IPS DF 6.9 (cell line): ENCODE results near the gene MLX.
"Not testable (repeated sequence)": the region's sequence is repeated elsewhere in the genome, so short reads cannot be mapped to it uniquely, and the experiment has no call there.

ENCODE experiments used
- DNase-seq: peaks from one replicate; pipeline ENCODE4 v3.0.0-alpha.2; 2013; ENCODE audit warnings: low read depth, low spot score
- H3K27ac ChIP-seq: one replicate; pipeline ENCODE4 v1.5.1; 2013; ENCODE audit warnings: low read length, control low read depth
- H3K27me3 ChIP-seq: 2 replicates; pipeline ENCODE4 v1.6.1; 2013; ENCODE audit warnings: mild to moderate bottlenecking, low read length; ENCODE audit not compliant: control insufficient read depth, insufficient read depth
- H3K36me3 ChIP-seq: 2 replicates; pipeline ENCODE4 v1.6.1; 2013; ENCODE audit warnings: low read length; ENCODE audit not compliant: control insufficient read depth, insufficient read depth
- H3K4me1 ChIP-seq: 2 replicates; pipeline ENCODE4 v1.6.1; 2013; ENCODE audit warnings: low read length; ENCODE audit not compliant: control insufficient read depth, insufficient read depth
- H3K4me3 ChIP-seq: 2 replicates; pipeline ENCODE4 v1.5.1; 2013; ENCODE audit warnings: mild to moderate bottlenecking, low read length
- H3K9me3 ChIP-seq: 2 replicates; pipeline ENCODE4 v1.6.1; 2013; ENCODE audit warnings: low read length, inconsistent platforms; ENCODE audit not compliant: control insufficient read depth, insufficient read depth
- WGBS: extraction: QIAGEN DNeasy Blood & Tissue Kit; methylation state at CpG from one replicate; pipeline ENCODE4 v1.1.7; 2013; ENCODE audit warnings: mixed read lengths, missing lambda C conversion rate; ENCODE audit not compliant: insufficient read length, insufficient coverage; 5-methylcytosine and 5-hydroxymethylcytosine counted together

Gene MLX

GRCh38 chr17:42608305-42609181, 41.6 kb downstream of the MLX start:
- Histone ChIP-seq H3K4me1 (peaks cover 1% of the 10 kb centered on the region; the same call in 1 of the 2 replicates), H3K27ac (no peak overlapping the region), H3K36me3 (peaks cover 12% of the 10 kb centered on the region), H3K9me3 (peaks cover 1% of the 10 kb centered on the region; the same call in 1 of the 2 replicates), H3K4me3 (peak overlapping the region; percentile 83), H3K27me3 (no peaks in the 10 kb centered on the region; the same call in 1 of the 2 replicates)
- WGBS = no CpG with 5 or more reads among the region's 30 CpGs
- DNase-seq = no peak

DNA sequence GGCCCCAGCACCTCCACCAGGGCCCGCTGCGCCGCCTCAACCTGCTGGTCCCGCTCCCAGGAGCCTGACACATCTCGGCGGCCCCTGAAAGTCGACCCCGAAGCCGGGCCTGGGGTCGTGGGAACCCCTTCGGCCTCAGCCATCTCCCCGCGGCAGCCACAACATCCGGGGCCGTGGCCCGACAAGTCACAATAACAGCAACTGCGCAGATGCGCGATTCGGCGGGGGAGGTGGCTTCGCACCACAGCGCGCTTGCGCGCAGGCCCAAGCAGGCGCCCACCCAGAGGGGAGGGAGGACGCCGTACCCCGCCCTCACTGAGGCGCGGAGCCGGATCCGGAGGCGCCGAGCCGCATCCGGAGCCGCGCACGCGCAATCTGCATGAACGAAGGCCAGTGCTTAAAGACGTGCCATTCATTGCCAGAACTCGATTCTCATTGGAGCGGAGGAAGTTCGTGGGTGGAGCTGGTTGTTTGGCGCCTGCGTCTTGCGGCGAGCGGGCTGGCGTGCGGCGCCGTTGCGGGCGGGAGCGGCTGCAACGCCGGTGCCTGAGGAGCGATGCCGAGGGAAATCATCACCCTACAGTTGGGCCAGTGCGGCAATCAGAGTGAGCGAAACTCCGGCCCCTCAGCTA, 42.4 kb downstream of the MLX start, which contains the start of the genes RETREG3 and TUBG1:
Gene RETREG3, minus strand, starts transcription at position 193 of the 632 bp plus-strand sequence. Its CDS starts 50 bp downstream, at position 143.
Gene TUBG1, plus strand, starts transcription at position 502 of the 632 bp plus-strand sequence. Its CDS starts 55 bp downstream, at position 557.
- Histone ChIP-seq H3K27ac (no peak within 1 kb of the TSS), H3K36me3 (peaks cover 19% of the 10 kb centered on the region), H3K4me3 (peak within 1 kb of the TSS; percentile 97), H3K9me3 (peaks cover 1% of the 10 kb centered on the region; the same call in 1 of the 2 replicates), H3K27me3 (no peaks in the 10 kb centered on the region; the same call in 1 of the 2 replicates), H3K4me1 (peaks cover 1% of the 10 kb centered on the region; the same call in 1 of the 2 replicates)
- DNase-seq = peak; percentile 97
- no CpG with 5 or more reads among the region's 66 CpGs for WGBS

DNA sequence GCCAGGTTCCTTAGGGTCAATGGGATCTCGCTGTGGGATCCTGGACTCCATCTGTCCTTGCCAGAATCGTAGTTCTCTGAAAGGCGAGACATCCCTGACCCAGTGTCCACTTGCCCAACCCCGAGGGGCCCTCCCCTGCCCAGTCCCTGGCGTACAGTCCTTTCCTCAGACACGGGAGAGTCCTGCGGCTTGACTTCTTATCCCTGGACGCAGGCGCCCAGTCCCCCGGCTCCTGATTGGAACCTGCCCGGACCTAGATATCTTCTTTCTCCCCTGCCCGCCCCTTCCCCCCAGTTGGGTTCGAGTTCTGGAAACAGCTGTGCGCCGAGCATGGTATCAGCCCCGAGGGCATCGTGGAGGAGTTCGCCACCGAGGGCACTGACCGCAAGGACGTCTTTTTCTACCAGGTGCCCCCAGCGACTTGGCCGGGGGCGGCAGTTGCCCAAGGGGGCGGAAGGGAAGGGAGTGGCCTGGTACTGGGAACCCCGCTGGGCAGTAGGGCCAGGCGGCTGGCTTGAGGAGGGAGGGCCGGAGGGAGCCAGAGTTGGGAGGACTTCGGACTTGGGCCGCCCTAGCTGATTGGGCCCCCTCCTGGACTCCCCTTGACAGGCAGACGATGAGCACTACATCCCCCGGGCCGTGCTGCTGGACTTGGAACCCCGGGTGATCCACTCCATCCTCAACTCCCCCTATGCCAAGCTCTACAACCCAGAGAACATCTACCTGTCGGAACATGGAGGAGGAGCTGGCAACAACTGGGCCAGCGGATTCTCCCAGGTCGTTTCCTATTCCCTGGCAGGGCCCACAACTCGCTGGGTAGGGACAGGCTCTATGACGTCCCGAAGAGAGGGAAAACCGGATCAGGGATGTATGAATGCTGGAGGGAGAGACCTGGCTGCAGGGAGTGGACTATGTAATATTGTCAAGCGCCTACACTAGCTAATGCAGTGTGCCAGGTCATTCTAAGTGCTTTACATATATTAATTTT, 43.2 kb downstream of the MLX start:
- peaks cover 27% of the 10 kb centered on the region for H3K36me3 ChIP-seq
- H3K4me3 ChIP-seq = peak overlapping the region; percentile 97
- not testable (repeated sequence) for H3K27me3 ChIP-seq, DNase-seq, H3K9me3 ChIP-seq, H3K4me1 ChIP-seq, H3K27ac ChIP-seq
- WGBS = no CpG with 5 or more reads among the region's 42 CpGs

DNA sequence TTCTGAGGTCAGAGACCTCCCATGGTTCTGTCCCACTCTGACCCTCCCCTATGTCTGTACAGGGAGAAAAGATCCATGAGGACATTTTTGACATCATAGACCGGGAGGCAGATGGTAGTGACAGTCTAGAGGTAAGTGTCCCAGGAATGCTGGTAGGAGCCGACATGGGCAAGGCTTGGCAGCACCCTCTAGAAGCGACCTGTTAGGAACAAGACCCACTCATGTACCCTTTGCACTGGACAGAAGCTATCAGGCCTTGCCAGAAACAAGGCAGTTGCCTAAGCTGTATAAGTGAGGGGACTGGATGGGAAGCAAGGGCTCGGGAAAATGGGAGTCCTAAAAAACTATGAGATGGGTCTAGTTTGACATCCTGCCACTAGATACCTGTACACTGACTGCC, 45.1 kb downstream of the MLX start:
- H3K36me3 ChIP-seq = peaks cover 34% of the 10 kb centered on the region
- WGBS = no CpG with 5 or more reads among the region's 4 CpGs
- no peak overlapping the region for H3K4me3 ChIP-seq
- peaks cover 1% of the 10 kb centered on the region; the same call in 1 of the 2 replicates for H3K9me3 ChIP-seq
- H3K4me1 ChIP-seq = peaks cover 1% of the 10 kb centered on the region; the same call in 1 of the 2 replicates
- no peak for DNase-seq
- H3K27me3 ChIP-seq = no peaks in the 10 kb centered on the region; the same call in 1 of the 2 replicates
- H3K27ac ChIP-seq = no peak overlapping the region

DNA sequence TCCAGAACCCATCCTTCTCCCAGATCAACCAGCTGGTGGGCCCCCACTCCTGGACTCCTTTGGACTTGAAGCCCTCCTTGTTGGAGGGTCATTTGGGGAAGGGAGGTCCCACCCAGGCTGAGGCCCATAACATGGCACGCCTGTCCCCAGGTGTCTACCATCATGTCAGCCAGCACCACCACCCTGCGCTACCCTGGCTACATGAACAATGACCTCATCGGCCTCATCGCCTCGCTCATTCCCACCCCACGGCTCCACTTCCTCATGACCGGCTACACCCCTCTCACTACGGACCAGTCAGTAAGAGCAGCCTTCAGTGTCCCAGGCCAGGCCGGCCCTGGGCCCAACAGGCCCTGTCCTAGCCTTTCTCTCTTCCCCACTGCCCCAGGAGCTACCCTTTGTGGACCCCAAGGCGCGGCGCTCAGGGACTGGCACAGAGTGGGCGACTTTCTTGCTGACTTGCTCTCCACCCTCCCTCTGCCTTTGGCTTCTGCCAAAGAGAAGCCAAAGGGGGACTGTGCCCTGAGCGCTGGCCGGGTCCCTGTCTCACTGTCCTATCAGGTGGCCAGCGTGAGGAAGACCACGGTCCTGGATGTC, 46.9 kb downstream of the MLX start:
- no peak for DNase-seq

DNA sequence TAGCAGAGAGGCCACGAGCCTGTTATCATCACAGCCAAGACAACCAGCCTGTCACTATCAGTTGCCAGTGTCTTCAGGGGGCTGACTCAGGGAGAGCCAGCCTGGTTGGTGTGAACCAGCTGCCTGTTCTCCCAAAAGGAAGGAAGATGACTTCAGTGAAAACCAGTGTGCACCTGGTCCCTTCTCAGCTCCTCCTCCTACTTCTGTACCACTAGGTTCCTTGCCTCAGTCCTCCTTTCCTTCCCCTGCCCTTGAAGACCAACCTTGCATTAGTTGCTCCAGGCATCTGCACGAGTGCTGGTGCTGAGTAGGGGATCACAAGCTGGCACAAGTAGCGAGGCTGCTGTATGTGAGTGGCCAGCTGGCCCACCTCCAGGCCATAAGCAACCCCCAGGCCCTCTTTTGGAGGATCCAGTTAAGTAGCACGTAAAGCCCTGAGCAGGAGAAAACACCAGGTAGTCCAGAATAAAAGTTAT, 51.1 kb downstream of the MLX start:
- H3K9me3 ChIP-seq = no peaks in the 10 kb centered on the region
- H3K4me3 ChIP-seq = no peak overlapping the region
- no peak for DNase-seq
- H3K4me1 ChIP-seq = no peaks in the 10 kb centered on the region
- WGBS = no CpG with 5 or more reads among the region's 4 CpGs
- no peaks in the 10 kb centered on the region for H3K27me3 ChIP-seq
- peaks cover 23% of the 10 kb centered on the region for H3K36me3 ChIP-seq
- H3K27ac ChIP-seq = no peak overlapping the region

More for the DNA sequence above, 46.9 kb downstream of the MLX start:
- Histone ChIP-seq H3K4me3 (no peak overlapping the region), H3K9me3 (peaks cover 1% of the 10 kb centered on the region; the same call in 1 of the 2 replicates), H3K27me3 (no peaks in the 10 kb centered on the region; the same call in 1 of the 2 replicates), H3K27ac (no peak overlapping the region), H3K36me3 (peaks cover 34% of the 10 kb centered on the region), H3K4me1 (no peaks in the 10 kb centered on the region; the same call in 1 of the 2 replicates)
- no CpG with 5 or more reads among the region's 17 CpGs for WGBS

- H3K27me3 ChIP-seq = no peaks in the 10 kb centered on the region
- no peaks in the 10 kb centered on the region for H3K4me1 ChIP-seq
- WGBS = no CpG with 5 or more reads among the region's 9 CpGs
- no peak overlapping the region for H3K27ac ChIP-seq
- peak; percentile 60 for DNase-seq
- no peaks in the 10 kb centered on the region for H3K9me3 ChIP-seq
- H3K36me3 ChIP-seq = peaks cover 21% of the 10 kb centered on the region
- H3K4me3 ChIP-seq = no peak overlapping the region
Observed at GRCh38 chr17:42618442-42619150, 51.7 kb downstream of the MLX start.

GRCh38 chr17:42621987-42622386, 55.1 kb downstream of the MLX start:
- no CpG with 5 or more reads among the region's 3 CpGs for WGBS
- not testable (repeated sequence) for DNase-seq

More at GRCh38 chr17:42621987-42622386, 55.1 kb downstream of the MLX start:
- not testable (repeated sequence) for H3K4me1 ChIP-seq, H3K9me3 ChIP-seq, H3K27ac ChIP-seq, H3K36me3 ChIP-seq, H3K4me3 ChIP-seq, H3K27me3 ChIP-seq
